ENCODE measurements around the gene LYPD6B. TPM values are rescaled to one million over a fixed set of nuclear protein-coding genes. Genes with fewer than 3 reads are reported as not detected.

The LYPD6B gene
- total and polyA plus RNA-seq, 2 donors (not counting 1 experiment from before 2014, with no cell fraction given), result 1.5 to 2.7 TPM

- H2AFZ ChIP-seq (ENCODE audit: insufficient read depth, low read depth, low read length, poor library complexity, severe bottlenecking), result no peak overlapping the region
- ChIA-PET CTCF (no interaction called here), POLR2A (no interaction called here)
- H3K27ac Mint-ChIP-seq, result no peak overlapping the region
- no peaks in the 10 kb centered on the region for H3K79me2 ChIP-seq (ENCODE audit: control insufficient read depth, insufficient read depth, low read length)
- no peaks in the 10 kb centered on the region for H4K20me1 ChIP-seq (ENCODE audit: control insufficient read depth, insufficient read depth, low read length, poor library complexity, severe bottlenecking)
- no peaks in the 10 kb centered on the region for H3K4me1 ChIP-seq (ENCODE audit: control insufficient read depth in 2 of 2, insufficient read depth in 2 of 2, low read length in 2 of 2)
- no peak overlapping the region for H3K4me3 ChIP-seq (ENCODE audit: control extremely low read depth in 1 of 5, extremely low read depth in 1 of 5, insufficient read depth in 1 of 5, low read depth in 2 of 5, low read length in 4 of 5)
- H3K4me2 ChIP-seq (replicated peaks; ENCODE audit: low read depth, low read length, poor library complexity, severe bottlenecking), result no peak overlapping the region
- peaks cover 1% of the 10 kb centered on the region for H3K4me1 Mint-ChIP-seq
- H3K9me3 Mint-ChIP-seq (ENCODE audit: insufficient read depth), result no peaks in the 10 kb centered on the region
- no peak overlapping the region for H3K9ac ChIP-seq (ENCODE audit: low read length)
- H3K4me3 Mint-ChIP-seq, result no peak overlapping the region
- H3K36me3 ChIP-seq (replicated peaks in 1 of 2; ENCODE audit: control extremely low read depth in 1 of 2, control insufficient read depth in 1 of 2, extremely low read depth in 1 of 2, insufficient read depth in 2 of 2, low read length in 1 of 2), result no peaks in the 10 kb centered on the region
- no peaks in the 10 kb centered on the region for H3K9me3 ChIP-seq (ENCODE audit: control extremely low read depth in 1 of 3, control insufficient read depth in 2 of 3, insufficient read depth in 1 of 3, low read length in 2 of 3)
- DNase-seq (no peak), ATAC-seq (ENCODE audit: low read depth) (no peak)
- TF ChIP-seq EZH2 (IDR thresholded peaks at IDR 0.05; ENCODE audit: borderline replicate concordance, insufficient read depth, low read depth, low read length, poor library complexity, severe bottlenecking) (no peak), CTCF (IDR thresholded peaks at IDR 0.05) (no peak)
- 10% methylated on average over 3 of the region's 5 CpGs for WGBS (ENCODE audit: insufficient coverage)
- H3K27ac ChIP-seq (ENCODE audit: low read length in 2 of 2), result no peak overlapping the region
- H3K27me3 ChIP-seq (replicated peaks in 1 of 4; ENCODE audit: control extremely low read depth in 1 of 4, control insufficient read depth in 3 of 4, insufficient read depth in 4 of 4, low read length in 3 of 4), result peaks cover 0 to 8% (median 3%) of the 10 kb centered on the region in 4 experiments
- peaks cover 15% of the 10 kb centered on the region for H3K27me3 Mint-ChIP-seq
- intact Hi-C loops (cut with micrococcal nuclease), result no loop called here
Measured at GRCh38 chr2:149068996-149069888, 30.7 kb downstream of the LYPD6B start.

- Histone ChIP-seq H2AFZ (ENCODE audit: insufficient read depth, low read depth, low read length, poor library complexity, severe bottlenecking) (no peak overlapping the region), H3K4me3 (ENCODE audit: control extremely low read depth in 1 of 5, extremely low read depth in 1 of 5, insufficient read depth in 1 of 5, low read depth in 2 of 5, low read length in 4 of 5) (no peak overlapping the region), H3K4me2 (replicated peaks; ENCODE audit: low read depth, low read length, poor library complexity, severe bottlenecking) (no peak overlapping the region), H3K79me2 (ENCODE audit: control insufficient read depth, insufficient read depth, low read length) (no peaks in the 10 kb centered on the region), H3K9me3 (ENCODE audit: control extremely low read depth in 1 of 3, control insufficient read depth in 2 of 3, insufficient read depth in 1 of 3, low read length in 2 of 3) (no peaks in the 10 kb centered on the region), H3K27me3 (replicated peaks in 1 of 4; ENCODE audit: control extremely low read depth in 1 of 4, control insufficient read depth in 3 of 4, insufficient read depth in 4 of 4, low read length in 3 of 4) (peaks cover 0 to 8% (median 3%) of the 10 kb centered on the region in 4 experiments), H4K20me1 (ENCODE audit: control insufficient read depth, insufficient read depth, low read length, poor library complexity, severe bottlenecking) (no peaks in the 10 kb centered on the region), H3K36me3 (replicated peaks in 1 of 2; ENCODE audit: control extremely low read depth in 1 of 2, control insufficient read depth in 1 of 2, extremely low read depth in 1 of 2, insufficient read depth in 2 of 2, low read length in 1 of 2) (no peaks in the 10 kb centered on the region), H3K4me1 (ENCODE audit: control insufficient read depth in 2 of 2, insufficient read depth in 2 of 2, low read length in 2 of 2) (no peaks in the 10 kb centered on the region), H3K9ac (ENCODE audit: low read length) (no peak overlapping the region), H3K27ac (ENCODE audit: low read length in 2 of 2) (no peak overlapping the region)
- ChIA-PET POLR2A (no interaction called here), CTCF (no interaction called here)
- Mint-ChIP-seq H3K9me3 (ENCODE audit: insufficient read depth) (no peaks in the 10 kb centered on the region), H3K4me1 (peaks cover 1% of the 10 kb centered on the region), H3K4me3 (no peak overlapping the region), H3K27ac (no peak overlapping the region), H3K27me3 (peaks cover 15% of the 10 kb centered on the region)
- no peak for ATAC-seq (ENCODE audit: low read depth)
- no peak for TF ChIP-seq CTCF (IDR thresholded peaks at IDR 0.05)
- no peak for TF ChIP-seq EZH2 (IDR thresholded peaks at IDR 0.05; ENCODE audit: borderline replicate concordance, insufficient read depth, low read depth, low read length, poor library complexity, severe bottlenecking)
- intact Hi-C loops (cut with micrococcal nuclease), result no loop called here
- WGBS (ENCODE audit: insufficient coverage), result 34% methylated on average over 3 of the region's 9 CpGs
- no peak for DNase-seq
Measured at GRCh38 chr2:149070681-149071320, 32.3 kb downstream of the LYPD6B start.

All from B cell (primary cell).